NCI-H446 treated with DMSO at 0.1 percent for 48 hours (cell line): Measurements from ENCODE around the gene SRMS.

Experiments used
- DNase-seq: peaks from one replicate; lab custom pipeline; 2025; lab: John Stamatoyannopoulos, UW

SRMS gene

GRCh38 chr20:63553251-63553932 lies 5.8 kb upstream of the SRMS start:
- DNase-seq, result no peak

GRCh38 chr20:63552481-63553249 lies 5.1 kb upstream of the SRMS start:
- DNase-seq, result no peak

- DNase-seq, result no peak
Observed at GRCh38 chr20:63551068-63551467, 3.5 kb upstream of the SRMS start.

GRCh38 chr20:63549679-63550282 lies 2.2 kb upstream of the SRMS start:
- no peak for DNase-seq

- DNase-seq, result no peak
Observed at GRCh38 chr20:63549019-63549418, 1.5 kb upstream of the SRMS start.

GRCh38 chr20:63548542-63548941 lies 993 bp upstream of the SRMS start:
- DNase-seq, result no peak

- DNase-seq, result no peak
Observed at GRCh38 chr20:63546956-63547724, 409 bp downstream of the SRMS start.

- no peak for DNase-seq
Observed at GRCh38 chr20:63546256-63546955, 1.1 kb downstream of the SRMS start.

GRCh38 chr20:63545814-63546213 lies 1.7 kb downstream of the SRMS start:
- no peak for DNase-seq

- no peak for DNase-seq
Observed at GRCh38 chr20:63544958-63545516, 2.5 kb downstream of the SRMS start.

GRCh38 chr20:63544241-63544957 lies 3.1 kb downstream of the SRMS start:
- DNase-seq, result no peak

GRCh38 chr20:63543733-63544132 lies 3.8 kb downstream of the SRMS start:
- no peak for DNase-seq

GRCh38 chr20:63543131-63543530 lies 4.4 kb downstream of the SRMS start:
- DNase-seq, result no peak

- no peak for DNase-seq
Observed at GRCh38 chr20:63542696-63543095, 4.9 kb downstream of the SRMS start.

- no peak for DNase-seq
Observed at GRCh38 chr20:63542031-63542559, 5.5 kb downstream of the SRMS start.

GRCh38 chr20:63541371-63541770 lies 6.2 kb downstream of the SRMS start:
- no peak for DNase-seq

GRCh38 chr20:63540417-63541186 lies 6.9 kb downstream of the SRMS start:
- no peak for DNase-seq

GRCh38 chr20:63539441-63540370 lies 7.8 kb downstream of the SRMS start:
- DNase-seq, result no peak

- DNase-seq, result no peak
Observed at GRCh38 chr20:63539092-63539430, 8.5 kb downstream of the SRMS start.
